Right cardiac atrium (tissue), 5 donors: ENCODE results near the gene TTC28. TPM values are rescaled to one million over a fixed set of nuclear protein-coding genes. Genes with fewer than 3 reads are reported as not detected.
"Not testable (repeated sequence)": the region's sequence is repeated elsewhere in the genome, so short reads cannot be mapped to it uniquely, and the experiment has no call there.

Source experiments
- ATAC-seq, 2 donors: fragments of 200-7000 bp; cut with Tn5 transposase; one replicate each; pipeline versions ENCODE4 v1.8.0 to v1.9.1; 2020; ENCODE audit warnings: moderate library complexity in 2 of 2, mild to moderate bottlenecking in 1 of 2
- DNase-seq, 3 donors: peaks; one replicate each; pipeline ENCODE4 v3.0.0-alpha.2; 2020
- H3K27ac ChIP-seq: one replicate; pipeline ENCODE4 v1.5.1; 2013; ENCODE audit warnings: mild to moderate bottlenecking, low read length, control low read depth, moderate library complexity
- H3K27me3 ChIP-seq: one replicate; pipeline ENCODE4 v1.6.1; 2013; ENCODE audit not compliant: control insufficient read depth, insufficient read depth
- H3K4me1 ChIP-seq: one replicate; pipeline ENCODE4 v1.6.1; 2013; ENCODE audit warnings: low read length; ENCODE audit not compliant: control insufficient read depth, insufficient read depth
- H3K4me3 ChIP-seq: one replicate; pipeline ENCODE4 v1.5.1; 2013; ENCODE audit warnings: low read length, control low read depth
- H3K9me3 ChIP-seq: one replicate; pipeline ENCODE4 v1.6.1; 2013; ENCODE audit warnings: low read length; ENCODE audit not compliant: control insufficient read depth
- WGBS: extraction: QIAGEN DNeasy Blood & Tissue Kit; methylation state at CpG from one replicate; pipeline ENCODE4 v1.1.7; 2013; 5-methylcytosine and 5-hydroxymethylcytosine counted together
- intact Hi-C, 4 donors: fragments of 100-400 bp; cut with DNase I; formaldehyde crosslinking; loops; one replicate each; pipeline versions ENCODE4 v1.11.0 to v1.14.0; 2022 to 2023
- polyA plus RNA-seq: library from polyadenylated mRNA; stranded (reverse); fragments of 200-250 nt; gene quantifications from one replicate; pipeline ENCODE4 v1.2.3, GENCODE V29; 2013
- total RNA-seq, 4 donors: library from RNA; stranded (reverse); fragmentation: NEBNext Ultra II Directional; extraction: Animal tissue kit (Norgen Biotek cat#: 25700); gene quantifications; one replicate each; pipeline ENCODE4 v1.2.1, GENCODE V29; 2021
- donor health status: healthy with polysubstance abuse.
- donor health status: DM: no; HTN: yes; CAD: no.
- donor health status: DM: no; HTN: no; CAD: no.
- donor health status: DM: no; HTN: yes; CAD: no; lungs with severe emphysema.
- donor health status: DM: yes; HTN: yes; CAD: no.

Gene TTC28
- total and polyA plus RNA-seq, 5 donors = 5.7 to 21.1 (median 18.9) TPM

GRCh38 chr22:28375761-28376534 lies 303.7 kb downstream of the TTC28 start:
- peak in 1 of 2 donors; percentile 43 for ATAC-seq

DNA sequence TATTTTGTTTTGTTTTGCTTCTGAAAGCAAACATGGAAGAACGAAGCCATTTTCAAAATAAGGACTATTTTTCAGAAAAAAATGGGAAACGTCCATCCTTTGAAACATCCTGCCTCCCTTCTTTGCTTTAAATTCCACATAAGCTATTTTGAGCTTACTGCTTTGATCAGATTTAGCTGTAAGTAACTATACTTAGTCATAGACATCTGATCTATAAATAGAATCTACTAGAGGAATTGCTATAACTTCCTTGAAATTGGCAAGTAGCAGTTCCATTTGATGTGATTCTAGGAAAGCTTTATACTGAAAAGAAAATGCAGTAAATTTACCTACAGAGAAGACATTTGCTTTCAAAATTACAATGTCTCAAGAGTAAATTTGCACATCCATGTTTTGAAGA lies 305.8 kb downstream of the TTC28 start:
- DNase-seq (no peak), ATAC-seq (no peak)
- Histone ChIP-seq H3K4me3 (no peak overlapping the region), H3K4me1 (peaks cover 2% of the 10 kb centered on the region), H3K9me3 (no peaks in the 10 kb centered on the region), H3K27me3 (no peaks in the 10 kb centered on the region), H3K27ac (no peak overlapping the region)
- 32% methylated on average over 2 of the region's 2 CpGs for WGBS
- intact Hi-C loops = no loop called here

More at GRCh38 chr22:28375761-28376534, 303.7 kb downstream of the TTC28 start:
- intact Hi-C loops = no loop called here
- peaks cover 2% of the 10 kb centered on the region for H3K4me1 ChIP-seq
- H3K27ac ChIP-seq = no peak overlapping the region
- DNase-seq = no peak
- no peaks in the 10 kb centered on the region for H3K9me3 ChIP-seq
- H3K27me3 ChIP-seq = no peaks in the 10 kb centered on the region
- H3K4me3 ChIP-seq = no peak overlapping the region

DNA sequence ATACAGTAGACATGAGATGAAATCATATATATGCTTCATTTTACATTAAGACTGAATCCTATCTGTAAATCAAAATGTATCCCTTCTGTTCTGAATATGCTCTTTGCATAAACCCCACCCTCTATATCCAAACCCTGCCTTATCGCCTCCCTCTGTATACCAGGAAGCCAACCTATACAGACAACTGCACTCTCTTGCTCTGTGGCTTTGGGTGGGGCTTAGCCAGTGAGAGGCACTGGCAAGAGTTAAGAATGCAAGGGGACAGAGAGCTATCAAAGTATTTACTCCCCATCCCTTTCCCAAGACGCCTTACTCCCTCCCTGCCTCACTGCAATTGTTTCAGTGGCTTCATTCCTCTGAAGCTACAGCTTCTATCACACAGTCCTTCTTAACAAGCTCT lies 309.8 kb downstream of the TTC28 start:
- Histone ChIP-seq H3K27ac (no peak overlapping the region), H3K9me3 (no peaks in the 10 kb centered on the region), H3K4me1 (no peaks in the 10 kb centered on the region), H3K4me3 (no peak overlapping the region), H3K27me3 (no peaks in the 10 kb centered on the region)
- WGBS = 70% methylated on average over 2 of the region's 2 CpGs
- ATAC-seq = no peak
- DNase-seq = no peak
- intact Hi-C loops = no loop called here

- H3K9me3 ChIP-seq = no peaks in the 10 kb centered on the region
- intact Hi-C loops = no loop called here
- 92% methylated on average over 1 of the region's 1 CpG for WGBS
Observed at GRCh38 chr22:28366856-28367255, 312.8 kb downstream of the TTC28 start.

DNA sequence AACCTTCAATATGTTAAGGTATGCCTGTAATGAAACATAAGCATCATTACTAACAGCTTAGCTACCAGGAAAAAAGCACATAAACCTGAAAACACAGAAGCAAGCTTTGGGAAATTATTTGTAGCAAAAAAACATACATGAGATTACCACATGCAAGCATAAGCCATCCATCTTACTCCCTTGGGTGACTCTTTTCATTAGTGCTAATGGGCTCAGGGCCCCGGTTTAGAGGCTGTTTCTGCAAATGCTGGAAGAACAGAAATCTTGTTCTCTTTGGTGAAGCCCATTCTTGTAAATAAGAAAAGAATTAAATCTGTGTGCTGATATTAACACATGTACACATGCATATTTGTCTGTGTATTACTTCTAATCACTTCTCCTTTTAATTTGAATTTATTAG lies 314.3 kb downstream of the TTC28 start:
- WGBS = 67% methylated on average over 1 of the region's 1 CpG
- H3K27me3 ChIP-seq = no peaks in the 10 kb centered on the region
- no peaks in the 10 kb centered on the region for H3K9me3 ChIP-seq
- H3K27ac ChIP-seq = no peak overlapping the region
- H3K4me1 ChIP-seq = no peaks in the 10 kb centered on the region
- no peak overlapping the region for H3K4me3 ChIP-seq
- intact Hi-C loops = no loop called here
- no peak for ATAC-seq
- no peak for DNase-seq

More at GRCh38 chr22:28366856-28367255, 312.8 kb downstream of the TTC28 start:
- Histone ChIP-seq H3K27me3 (no peaks in the 10 kb centered on the region), H3K4me1 (no peaks in the 10 kb centered on the region), H3K27ac (no peak overlapping the region), H3K4me3 (no peak overlapping the region)
- DNase-seq (no peak), ATAC-seq (no peak)

DNA sequence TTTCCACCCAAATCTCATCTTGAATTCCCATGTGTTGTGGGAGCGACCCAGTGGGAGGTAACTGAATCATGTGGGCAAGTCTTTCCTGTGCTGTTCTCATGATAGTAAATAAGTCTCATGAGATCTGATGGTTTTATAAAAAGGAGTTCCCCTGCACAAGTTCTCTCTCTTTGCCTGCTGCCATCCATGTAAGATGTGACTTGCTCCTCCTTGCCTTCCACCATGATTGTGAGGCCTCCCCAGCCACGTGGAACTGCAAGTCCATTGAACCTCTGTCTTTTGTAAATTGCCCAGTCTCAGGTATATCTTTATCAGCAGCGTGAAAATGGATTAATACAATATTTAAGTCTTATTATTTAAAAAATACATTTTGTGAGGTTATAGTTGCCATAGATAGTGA lies 315.5 kb downstream of the TTC28 start:
- intact Hi-C loops, H3K27ac ChIP-seq: not testable (repeated sequence)
- WGBS = 98% methylated on average over 3 of the region's 3 CpGs

GRCh38 chr22:28360939-28361338 lies 318.7 kb downstream of the TTC28 start:
- Histone ChIP-seq H3K4me3 (no peak overlapping the region), H3K9me3 (no peaks in the 10 kb centered on the region), H3K4me1 (no peaks in the 10 kb centered on the region), H3K27ac (no peak overlapping the region), H3K27me3 (no peaks in the 10 kb centered on the region)
- intact Hi-C loops = no loop called here
- no peak for DNase-seq
- ATAC-seq = no peak

More for the DNA sequence above, 315.5 kb downstream of the TTC28 start:
- H3K4me1 ChIP-seq, DNase-seq, ATAC-seq, H3K4me3 ChIP-seq, H3K27me3 ChIP-seq, H3K9me3 ChIP-seq: not testable (repeated sequence)

GRCh38 chr22:28358312-28358711 lies 321.3 kb downstream of the TTC28 start:
- no peak for DNase-seq
- no peak for ATAC-seq
- Histone ChIP-seq H3K9me3 (no peaks in the 10 kb centered on the region), H3K27ac (no peak overlapping the region), H3K27me3 (no peaks in the 10 kb centered on the region), H3K4me3 (no peak overlapping the region), H3K4me1 (peaks cover 2% of the 10 kb centered on the region)
- intact Hi-C loops = no loop called here
- 75% methylated on average over 2 of the region's 2 CpGs for WGBS

- WGBS = 97% methylated on average over 1 of the region's 1 CpG
- Histone ChIP-seq H3K27me3 (no peaks in the 10 kb centered on the region), H3K4me3 (no peak overlapping the region), H3K9me3 (no peaks in the 10 kb centered on the region), H3K27ac (no peak overlapping the region), H3K4me1 (peaks cover 2% of the 10 kb centered on the region)
- ATAC-seq (no peak), DNase-seq (no peak)
- intact Hi-C loops = no loop called here
Observed at GRCh38 chr22:28357193-28357592, 322.4 kb downstream of the TTC28 start.

DNA sequence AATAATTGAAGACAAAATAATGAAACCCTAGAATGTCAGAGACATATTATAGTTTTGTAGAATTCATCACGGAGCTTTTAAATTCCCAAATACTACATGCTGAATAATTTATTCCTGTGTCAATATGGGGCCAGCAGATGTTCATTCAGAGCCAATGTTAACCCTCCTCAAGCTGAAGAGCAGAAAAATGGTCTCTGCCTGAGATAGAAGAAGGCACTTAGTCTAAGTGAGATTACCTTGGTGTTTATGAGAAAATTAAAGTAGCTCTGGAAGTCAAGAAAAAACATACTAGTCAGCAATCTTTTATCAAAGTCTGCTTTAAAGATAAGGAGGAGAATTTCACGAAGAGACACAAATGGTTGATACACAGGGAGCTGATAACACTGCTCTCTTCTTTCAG lies 328.2 kb downstream of the TTC28 start:
- Histone ChIP-seq H3K9me3 (no peaks in the 10 kb centered on the region), H3K4me1 (peaks cover 5% of the 10 kb centered on the region), H3K4me3 (no peak overlapping the region), H3K27ac (no peak overlapping the region), H3K27me3 (no peaks in the 10 kb centered on the region)
- intact Hi-C loops = no loop called here
- WGBS = 39% methylated on average over 2 of the region's 2 CpGs
- no peak for ATAC-seq
- no peak for DNase-seq

- ATAC-seq (no peak), DNase-seq (no peak)
- Histone ChIP-seq H3K4me3 (no peak overlapping the region), H3K9me3 (no peaks in the 10 kb centered on the region), H3K4me1 (peaks cover 4% of the 10 kb centered on the region), H3K27ac (no peak overlapping the region), H3K27me3 (no peaks in the 10 kb centered on the region)
- WGBS = 65% methylated on average over 5 of the region's 5 CpGs
- intact Hi-C loops = no loop called here
Observed at GRCh38 chr22:28348613-28349609, 330.7 kb downstream of the TTC28 start.
